Liver (tissue), 3 donors: ENCODE data around the gene AHNAK2.

Source experiments
- EGR1 ChIP-seq, 2 donors: IDR thresholded peaks; 2 replicates each; pipeline ENCODE4 v1.6.1; 2016 to 2018; ENCODE audit warnings: antibody characterized with exemption in 2 of 2, low read depth in 2 of 2
- FOXA1 ChIP-seq: IDR thresholded peaks from 2 replicates; pipeline ENCODE4 v1.6.1; 2016; ENCODE audit warnings: antibody characterized with exemption
- GABPA ChIP-seq, 2 donors: IDR thresholded peaks in 1 of 2; conservative IDR thresholded peaks in 1 of 2; 2 replicates each; pipeline ENCODE4 v1.6.1; 2016; ENCODE audit warnings: antibody characterized with exemption in 2 of 2, mild to moderate bottlenecking in 1 of 2, moderate library complexity in 1 of 2
- JUND ChIP-seq, 2 donors: IDR thresholded peaks; 2 replicates each; pipeline ENCODE4 v1.6.1; 2016; ENCODE audit warnings: antibody characterized with exemption in 2 of 2
- RAD21 ChIP-seq, 2 donors: IDR thresholded peaks; 2 replicates each; pipeline ENCODE4 v1.6.1; 2016; ENCODE audit warnings: antibody characterized with exemption in 2 of 2, mild to moderate bottlenecking in 2 of 2
- RXRA ChIP-seq, 2 donors: IDR thresholded peaks; 2 replicates each; pipeline ENCODE4 v1.6.1; 2017 to 2018; ENCODE audit warnings: antibody characterized with exemption in 2 of 2, mild to moderate bottlenecking in 1 of 2
- SP1 ChIP-seq: IDR thresholded peaks from 2 replicates; pipeline ENCODE4 v1.6.1; 2018; ENCODE audit warnings: antibody characterized with exemption, mild to moderate bottlenecking
- TAF1 ChIP-seq: conservative IDR thresholded peaks from 2 replicates; pipeline ENCODE4 v1.6.1; 2016; ENCODE audit warnings: antibody characterized with exemption, mild to moderate bottlenecking
- YY1 ChIP-seq: IDR thresholded peaks from 2 replicates; pipeline ENCODE4 v1.6.1; 2016; ENCODE audit warnings: antibody characterized with exemption, mild to moderate bottlenecking
- TF ChIP-seq, protein P1 (sequence below): fragments of 150-350 bp; IDR thresholded peaks from 2 replicates; pipeline ENCODE4 v1.5.1; 2017; ENCODE audit warnings: improper control_type of control experiment, low read depth, low read length; ENCODE audit not compliant: missing input control
- TF ChIP-seq, protein P2 (sequence below): IDR thresholded peaks from 2 replicates; pipeline ENCODE4 v1.6.1; 2016; ENCODE audit warnings: antibody characterized with exemption
- TF ChIP-seq, protein P3 (sequence below): IDR thresholded peaks from 2 replicates; pipeline ENCODE4 v1.6.1; 2016; ENCODE audit warnings: antibody characterized with exemption
- TF ChIP-seq, protein P4 (sequence below): IDR thresholded peaks from 2 replicates; pipeline ENCODE4 v1.6.1; 2016; ENCODE audit warnings: antibody characterized with exemption, mild to moderate bottlenecking
- donor health status: healthy.
- donor health status: healthy.

DNA sequence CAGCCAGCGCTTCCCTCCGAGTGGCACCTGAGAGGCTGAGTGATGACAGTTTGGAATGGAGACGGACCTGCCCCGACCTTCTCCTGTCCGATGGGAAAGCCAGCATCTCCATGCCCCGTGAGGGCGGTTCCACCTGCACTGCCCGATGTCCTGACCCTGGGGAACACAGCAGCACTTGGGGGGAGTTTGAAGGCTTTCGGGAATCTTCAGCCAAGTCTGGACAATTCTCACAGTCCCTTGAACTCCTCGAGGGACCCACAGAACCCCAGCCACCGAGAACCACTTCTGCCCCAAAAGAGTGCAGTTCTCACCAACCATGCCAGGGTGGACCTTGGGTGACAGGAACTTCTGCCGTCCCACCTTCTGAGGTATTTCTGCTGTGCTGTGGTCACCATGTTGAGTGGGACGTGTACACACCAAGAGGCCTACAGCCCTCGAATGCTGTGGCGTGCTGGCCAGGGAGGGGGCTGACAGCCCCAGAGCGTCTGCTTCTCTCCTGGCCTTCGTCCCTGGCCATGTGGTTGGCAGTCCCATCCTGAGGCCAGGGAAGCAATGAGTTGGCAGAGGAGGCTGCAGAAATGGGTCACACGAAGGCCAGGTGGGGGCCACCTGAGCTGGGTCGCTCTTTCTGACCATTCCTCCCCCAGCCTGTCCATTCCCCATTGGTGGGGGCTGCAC is 8.5 kb upstream of the AHNAK2 start:
- TF ChIP-seq, protein P1, sequence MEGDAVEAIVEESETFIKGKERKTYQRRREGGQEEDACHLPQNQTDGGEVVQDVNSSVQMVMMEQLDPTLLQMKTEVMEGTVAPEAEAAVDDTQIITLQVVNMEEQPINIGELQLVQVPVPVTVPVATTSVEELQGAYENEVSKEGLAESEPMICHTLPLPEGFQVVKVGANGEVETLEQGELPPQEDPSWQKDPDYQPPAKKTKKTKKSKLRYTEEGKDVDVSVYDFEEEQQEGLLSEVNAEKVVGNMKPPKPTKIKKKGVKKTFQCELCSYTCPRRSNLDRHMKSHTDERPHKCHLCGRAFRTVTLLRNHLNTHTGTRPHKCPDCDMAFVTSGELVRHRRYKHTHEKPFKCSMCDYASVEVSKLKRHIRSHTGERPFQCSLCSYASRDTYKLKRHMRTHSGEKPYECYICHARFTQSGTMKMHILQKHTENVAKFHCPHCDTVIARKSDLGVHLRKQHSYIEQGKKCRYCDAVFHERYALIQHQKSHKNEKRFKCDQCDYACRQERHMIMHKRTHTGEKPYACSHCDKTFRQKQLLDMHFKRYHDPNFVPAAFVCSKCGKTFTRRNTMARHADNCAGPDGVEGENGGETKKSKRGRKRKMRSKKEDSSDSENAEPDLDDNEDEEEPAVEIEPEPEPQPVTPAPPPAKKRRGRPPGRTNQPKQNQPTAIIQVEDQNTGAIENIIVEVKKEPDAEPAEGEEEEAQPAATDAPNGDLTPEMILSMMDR, result no peak
- TF ChIP-seq, protein P2, sequence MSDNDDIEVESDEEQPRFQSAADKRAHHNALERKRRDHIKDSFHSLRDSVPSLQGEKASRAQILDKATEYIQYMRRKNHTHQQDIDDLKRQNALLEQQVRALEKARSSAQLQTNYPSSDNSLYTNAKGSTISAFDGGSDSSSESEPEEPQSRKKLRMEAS, result no peak
- TF ChIP-seq, protein P3, sequence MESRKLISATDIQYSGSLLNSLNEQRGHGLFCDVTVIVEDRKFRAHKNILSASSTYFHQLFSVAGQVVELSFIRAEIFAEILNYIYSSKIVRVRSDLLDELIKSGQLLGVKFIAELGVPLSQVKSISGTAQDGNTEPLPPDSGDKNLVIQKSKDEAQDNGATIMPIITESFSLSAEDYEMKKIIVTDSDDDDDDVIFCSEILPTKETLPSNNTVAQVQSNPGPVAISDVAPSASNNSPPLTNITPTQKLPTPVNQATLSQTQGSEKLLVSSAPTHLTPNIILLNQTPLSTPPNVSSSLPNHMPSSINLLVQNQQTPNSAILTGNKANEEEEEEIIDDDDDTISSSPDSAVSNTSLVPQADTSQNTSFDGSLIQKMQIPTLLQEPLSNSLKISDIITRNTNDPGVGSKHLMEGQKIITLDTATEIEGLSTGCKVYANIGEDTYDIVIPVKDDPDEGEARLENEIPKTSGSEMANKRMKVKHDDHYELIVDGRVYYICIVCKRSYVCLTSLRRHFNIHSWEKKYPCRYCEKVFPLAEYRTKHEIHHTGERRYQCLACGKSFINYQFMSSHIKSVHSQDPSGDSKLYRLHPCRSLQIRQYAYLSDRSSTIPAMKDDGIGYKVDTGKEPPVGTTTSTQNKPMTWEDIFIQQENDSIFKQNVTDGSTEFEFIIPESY, result no peak
- TF ChIP-seq EGR1 (IDR thresholded peaks at IDR 0.05; ENCODE audit: low read depth in 2 of 2), result no peak
- no peak for TF ChIP-seq RAD21 (IDR thresholded peaks at IDR 0.05)
- no peak for TF ChIP-seq RXRA (IDR thresholded peaks at IDR 0.05)
- TF ChIP-seq, protein P4, sequence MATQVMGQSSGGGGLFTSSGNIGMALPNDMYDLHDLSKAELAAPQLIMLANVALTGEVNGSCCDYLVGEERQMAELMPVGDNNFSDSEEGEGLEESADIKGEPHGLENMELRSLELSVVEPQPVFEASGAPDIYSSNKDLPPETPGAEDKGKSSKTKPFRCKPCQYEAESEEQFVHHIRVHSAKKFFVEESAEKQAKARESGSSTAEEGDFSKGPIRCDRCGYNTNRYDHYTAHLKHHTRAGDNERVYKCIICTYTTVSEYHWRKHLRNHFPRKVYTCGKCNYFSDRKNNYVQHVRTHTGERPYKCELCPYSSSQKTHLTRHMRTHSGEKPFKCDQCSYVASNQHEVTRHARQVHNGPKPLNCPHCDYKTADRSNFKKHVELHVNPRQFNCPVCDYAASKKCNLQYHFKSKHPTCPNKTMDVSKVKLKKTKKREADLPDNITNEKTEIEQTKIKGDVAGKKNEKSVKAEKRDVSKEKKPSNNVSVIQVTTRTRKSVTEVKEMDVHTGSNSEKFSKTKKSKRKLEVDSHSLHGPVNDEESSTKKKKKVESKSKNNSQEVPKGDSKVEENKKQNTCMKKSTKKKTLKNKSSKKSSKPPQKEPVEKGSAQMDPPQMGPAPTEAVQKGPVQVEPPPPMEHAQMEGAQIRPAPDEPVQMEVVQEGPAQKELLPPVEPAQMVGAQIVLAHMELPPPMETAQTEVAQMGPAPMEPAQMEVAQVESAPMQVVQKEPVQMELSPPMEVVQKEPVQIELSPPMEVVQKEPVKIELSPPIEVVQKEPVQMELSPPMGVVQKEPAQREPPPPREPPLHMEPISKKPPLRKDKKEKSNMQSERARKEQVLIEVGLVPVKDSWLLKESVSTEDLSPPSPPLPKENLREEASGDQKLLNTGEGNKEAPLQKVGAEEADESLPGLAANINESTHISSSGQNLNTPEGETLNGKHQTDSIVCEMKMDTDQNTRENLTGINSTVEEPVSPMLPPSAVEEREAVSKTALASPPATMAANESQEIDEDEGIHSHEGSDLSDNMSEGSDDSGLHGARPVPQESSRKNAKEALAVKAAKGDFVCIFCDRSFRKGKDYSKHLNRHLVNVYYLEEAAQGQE, result no peak
- TF ChIP-seq FOXA1, result no peak
- TF ChIP-seq TAF1, result no peak
- no peak for TF ChIP-seq SP1
- no peak for TF ChIP-seq JUND (IDR thresholded peaks at IDR 0.05)
- TF ChIP-seq YY1, result no peak
- TF ChIP-seq GABPA (IDR thresholded peaks at IDR 0.05 in 1 of 2, conservative IDR thresholded peaks at IDR 0.05 in 1 of 2), result no peak
